HG03175 (cell line): ENCODE data around the gene CEMP1.

Source experiments
- ATAC-seq: cut with Tn5 transposase; IDR thresholded peaks from one replicate; pipeline ENCODE4 v1.9.1; 2021; ENCODE audit warnings: mild to moderate bottlenecking, moderate library complexity; ENCODE audit not compliant: unreplicated experiment

The CEMP1 gene

DNA sequence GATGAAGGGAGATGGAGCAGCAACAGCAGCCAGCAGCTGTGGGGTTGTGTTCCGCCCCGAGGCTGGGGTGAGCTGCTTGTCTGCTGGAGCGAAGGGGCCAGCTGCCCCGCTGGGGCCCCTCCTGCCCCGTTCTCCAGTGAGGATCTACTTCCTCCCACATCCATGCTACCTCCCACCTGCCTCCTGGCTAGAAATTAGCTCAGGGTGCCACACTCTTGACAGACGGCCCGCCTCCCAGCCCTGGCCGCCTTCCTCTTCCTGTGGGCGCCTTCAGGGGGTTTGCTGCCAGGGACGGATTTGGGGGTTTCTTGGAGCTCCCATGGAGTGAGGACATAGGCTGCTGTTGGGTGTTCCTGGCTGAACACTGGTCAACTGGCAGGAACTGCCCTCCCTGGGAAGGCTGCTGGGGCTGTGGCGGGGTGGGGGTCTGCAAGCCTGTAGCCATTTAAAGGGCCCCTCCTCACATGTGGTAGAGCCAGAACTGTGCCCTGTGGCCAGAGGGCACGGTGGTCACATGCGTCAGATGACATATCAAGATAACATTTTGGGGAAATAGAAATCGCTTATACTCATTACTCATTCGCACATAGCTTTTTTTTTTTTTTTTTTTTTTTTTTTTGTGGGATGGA, 43.2 kb downstream of the CEMP1 start:
- ATAC-seq = no peak

DNA sequence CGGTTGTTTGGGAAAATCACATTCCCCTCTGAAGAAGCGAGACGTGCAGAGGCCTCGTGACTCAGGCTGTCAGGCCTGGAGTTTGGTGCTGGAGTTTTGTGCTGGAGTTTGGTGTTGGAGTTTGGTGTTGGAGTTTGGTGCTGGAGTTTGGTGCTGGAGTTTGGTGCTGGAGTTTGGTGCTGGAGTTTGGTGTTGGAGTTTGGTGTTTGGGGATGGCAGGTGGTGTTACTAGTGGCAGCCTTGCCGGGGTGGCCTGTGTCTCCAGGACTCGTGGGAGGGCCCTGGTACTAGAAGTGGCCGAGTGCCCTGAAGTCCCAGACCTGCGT, 43.7 kb downstream of the CEMP1 start:
- no peak for ATAC-seq

DNA sequence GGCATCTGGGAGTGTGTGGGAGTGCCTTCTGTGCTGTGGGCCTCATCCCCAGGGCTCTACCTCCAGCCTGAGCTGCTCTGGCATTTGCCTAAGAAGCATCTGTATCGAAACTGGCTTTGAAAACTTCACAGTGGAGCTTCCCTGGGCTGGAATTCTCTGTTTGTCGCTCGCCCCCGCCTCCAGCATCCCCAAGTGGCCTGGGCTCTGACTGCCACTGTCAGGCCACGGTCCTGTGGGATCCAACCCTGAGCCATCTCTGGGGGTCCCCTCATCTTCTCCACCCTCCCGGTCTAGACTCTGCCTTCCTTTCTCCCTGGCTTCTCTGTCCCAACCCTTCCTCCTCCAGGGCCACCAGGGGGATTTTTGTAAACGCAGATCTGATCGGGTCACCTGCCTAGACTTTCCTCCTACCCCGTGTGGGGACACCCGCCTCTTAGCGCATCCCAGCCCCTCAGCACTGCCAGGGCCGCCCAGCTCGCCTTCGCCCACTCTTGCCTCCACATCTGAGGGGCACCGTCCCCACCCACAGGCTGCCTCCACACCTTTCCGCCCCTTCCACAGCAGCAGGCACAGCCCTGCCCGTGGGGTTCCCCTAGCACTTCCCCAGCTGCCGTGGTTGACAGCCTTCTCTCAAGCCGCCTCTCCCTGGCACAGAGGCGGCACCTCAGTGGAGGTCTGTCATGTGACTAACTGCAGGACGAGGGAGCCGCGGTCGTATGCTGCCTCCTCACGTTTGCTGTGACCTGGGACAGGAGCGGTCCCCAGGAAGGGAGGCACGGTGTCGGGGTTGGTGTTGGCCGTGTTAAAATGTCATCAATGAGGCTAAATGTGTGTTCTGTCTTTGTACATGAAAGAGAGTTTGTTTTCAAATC, 44.3 kb downstream of the CEMP1 start:
- ATAC-seq = peak; percentile 61

DNA sequence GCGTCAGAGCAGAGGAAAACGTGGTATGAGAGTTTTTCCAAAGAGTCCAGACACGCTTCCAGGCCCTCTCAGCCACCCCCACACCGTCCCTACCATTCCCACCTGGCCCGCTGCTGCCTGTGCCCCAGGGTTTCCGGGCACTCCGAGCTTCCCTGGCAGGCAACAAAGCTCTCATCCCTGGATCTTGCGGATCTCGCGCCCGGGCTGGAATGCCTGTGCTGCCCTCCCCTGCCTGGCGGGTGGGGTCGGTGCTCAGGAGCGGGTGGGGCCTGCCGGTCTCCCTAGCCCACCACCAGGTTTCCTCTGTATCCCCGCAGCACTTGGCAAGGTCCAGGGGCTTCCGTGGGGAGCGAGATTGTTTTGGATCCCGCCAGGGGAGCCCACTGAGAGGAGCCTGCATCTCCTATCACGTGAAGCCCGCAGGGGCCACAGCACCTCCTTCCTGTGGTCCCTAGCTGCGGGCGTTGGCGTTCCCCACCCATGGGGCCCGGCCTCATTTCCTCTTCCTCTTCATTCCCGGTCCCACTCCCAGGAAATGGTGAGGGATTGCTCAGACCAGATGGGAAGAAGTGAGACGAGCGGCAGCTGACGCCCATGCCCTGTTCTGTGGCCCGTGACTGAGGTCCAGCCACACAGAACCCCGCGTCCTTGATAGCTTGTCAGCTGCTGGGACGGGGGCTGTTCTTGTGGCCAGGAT, 45.2 kb downstream of the CEMP1 start:
- ATAC-seq = no peak

GRCh38 chr16:2484898-2485508, 46.2 kb downstream of the CEMP1 start:
- no peak for ATAC-seq

- no peak for ATAC-seq
Observed at GRCh38 chr16:2483939-2484897, 47.0 kb downstream of the CEMP1 start.

GRCh38 chr16:2482708-2483534, 48.3 kb downstream of the CEMP1 start:
- no peak for ATAC-seq

DNA sequence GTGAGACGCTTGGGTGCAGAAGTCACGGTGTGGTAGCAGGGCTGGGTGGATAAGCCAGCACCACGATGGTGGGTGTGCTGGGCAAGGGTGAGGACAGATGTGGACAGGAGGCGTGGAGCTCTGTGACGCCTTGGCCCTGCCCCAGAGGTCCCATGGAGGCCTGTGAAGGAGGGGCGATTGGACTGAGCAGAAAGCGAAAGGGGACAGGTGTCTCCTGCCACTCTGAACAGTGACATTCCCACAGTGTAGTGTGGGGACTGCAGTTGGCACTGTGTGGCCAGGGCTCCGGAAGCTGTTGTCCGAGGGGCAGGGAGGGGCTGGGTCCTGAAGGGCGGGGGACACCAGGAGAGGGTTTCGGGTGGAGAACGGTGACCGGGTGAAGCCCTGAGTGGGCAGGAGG, 49.0 kb downstream of the CEMP1 start:
- ATAC-seq = no peak

- no peak for ATAC-seq
Observed at GRCh38 chr16:2481676-2482075, 49.5 kb downstream of the CEMP1 start.

DNA sequence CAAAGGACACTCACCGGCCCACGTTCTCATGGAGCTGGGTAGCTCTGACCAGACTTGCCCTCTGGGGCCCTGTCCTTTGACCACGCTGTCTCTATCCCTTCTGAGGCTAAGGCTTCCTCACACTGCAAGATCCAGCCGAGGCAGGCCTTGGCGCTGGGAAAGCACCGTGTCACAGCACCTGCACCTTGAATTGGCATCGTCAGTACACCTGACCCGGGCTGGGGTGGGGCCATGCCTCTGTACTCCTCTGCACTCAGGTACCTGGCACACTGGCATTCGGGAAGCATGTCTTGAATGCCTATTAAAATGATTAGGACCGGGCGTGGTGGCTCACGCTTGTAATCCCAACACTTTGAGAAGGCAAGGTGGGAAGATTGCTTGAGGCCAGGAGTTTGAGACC, 50.3 kb downstream of the CEMP1 start:
- no peak for ATAC-seq
